T-helper 2 cell treated with Interferon-gamma antibody and Interleukin-4, amounts not matched to agents 5 μg/mL and 100 μg/mL, for 36 hours (primary cell): ENCODE results near the gene BUD31.
"Not testable (repeated sequence)": the region's sequence is repeated elsewhere in the genome, so short reads cannot be mapped to it uniquely, and the experiment has no call there.

Source experiments
- DNase-seq: peaks from one replicate; pipeline ENCODE4 v3.0.0; 2021; ENCODE audit warnings: low spot score
- H3K27ac Mint-ChIP-seq: one replicate; pipeline ENCODE4 v1.8.0; 2021; ENCODE audit warnings: mild to moderate bottlenecking, mixed read lengths
- H3K27me3 Mint-ChIP-seq: one replicate; pipeline ENCODE4 v1.8.0; 2021; ENCODE audit warnings: low read depth, mixed read lengths
- H3K36me3 Mint-ChIP-seq: one replicate; pipeline ENCODE4 v1.8.0; 2021; ENCODE audit warnings: low read depth, mixed read lengths
- H3K4me1 Mint-ChIP-seq: one replicate; pipeline ENCODE4 v1.8.0; 2021; ENCODE audit warnings: low read depth, mixed read lengths
- H3K4me3 Mint-ChIP-seq: one replicate; pipeline ENCODE4 v1.8.0; 2022; ENCODE audit warnings: mild to moderate bottlenecking, moderate library complexity, mixed read lengths
- H3K9me3 Mint-ChIP-seq: one replicate; pipeline ENCODE4 v1.8.0; 2021; ENCODE audit warnings: mixed read lengths

The BUD31 gene

DNA sequence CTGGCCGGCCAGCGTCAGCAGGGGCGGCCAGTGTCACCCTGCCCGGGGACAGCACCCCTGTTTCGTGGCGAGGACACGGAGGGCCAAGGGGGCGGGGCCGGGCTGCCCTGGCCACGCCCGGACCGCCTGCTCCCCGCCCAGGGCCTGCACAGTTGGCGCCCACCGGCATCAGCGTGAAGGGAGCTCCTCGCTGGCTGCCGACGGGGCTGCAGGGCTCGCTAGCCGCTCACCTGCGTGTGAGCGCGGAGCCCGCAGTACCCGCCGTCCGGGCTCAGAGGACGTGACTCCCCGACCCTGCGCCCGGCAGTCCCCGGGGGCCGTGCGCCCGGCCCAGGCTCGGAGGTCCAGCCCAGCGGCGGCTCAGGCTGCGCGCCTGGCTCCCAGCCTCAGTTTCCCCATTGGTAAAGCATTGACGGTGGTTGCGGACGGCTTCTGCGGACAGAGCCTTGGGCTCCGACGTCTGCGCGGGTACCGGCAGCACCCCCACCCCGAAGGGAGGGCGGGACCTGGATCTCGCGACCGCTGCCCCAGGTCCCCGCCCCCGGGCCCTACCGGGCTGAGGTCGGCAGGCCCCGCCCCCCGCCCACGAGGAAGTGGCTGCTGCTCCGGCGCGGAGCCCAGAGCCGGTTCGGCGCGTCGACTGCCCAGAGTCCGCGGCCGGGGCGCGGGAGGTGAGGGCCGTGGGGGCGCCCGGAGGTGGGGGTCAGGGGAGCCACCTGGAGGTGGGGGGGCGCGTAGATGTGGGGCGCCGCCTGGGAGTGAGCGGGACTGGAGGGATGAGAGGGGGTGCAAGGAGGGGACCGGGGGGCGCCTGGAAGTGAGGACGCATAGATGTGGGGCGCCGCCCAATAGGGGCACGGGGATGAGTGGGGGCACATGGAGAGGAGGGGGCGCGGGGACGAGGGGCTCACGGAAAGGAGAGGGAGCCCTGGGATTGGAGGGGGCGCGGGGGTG, 34.4 kb upstream of the BUD31 start, which contains the start of gene ARPC1B:
ARPC1B (plus strand) TSS at position 620 of the 954 bp plus-strand sequence. CDS start 10,985 bp downstream, outside the sequence.
- peak; percentile 81 for DNase-seq
- peak within 1 kb of the TSS; percentile 79 for H3K4me3 Mint-ChIP-seq
- no peaks in the 10 kb centered on the region for H3K9me3 Mint-ChIP-seq
- H3K27ac Mint-ChIP-seq = peak within 1 kb of the TSS; percentile 63
- peaks cover 21% of the 10 kb centered on the region for H3K36me3 Mint-ChIP-seq
- no peaks in the 10 kb centered on the region for H3K27me3 Mint-ChIP-seq
- peaks cover 19% of the 10 kb centered on the region for H3K4me1 Mint-ChIP-seq

DNA sequence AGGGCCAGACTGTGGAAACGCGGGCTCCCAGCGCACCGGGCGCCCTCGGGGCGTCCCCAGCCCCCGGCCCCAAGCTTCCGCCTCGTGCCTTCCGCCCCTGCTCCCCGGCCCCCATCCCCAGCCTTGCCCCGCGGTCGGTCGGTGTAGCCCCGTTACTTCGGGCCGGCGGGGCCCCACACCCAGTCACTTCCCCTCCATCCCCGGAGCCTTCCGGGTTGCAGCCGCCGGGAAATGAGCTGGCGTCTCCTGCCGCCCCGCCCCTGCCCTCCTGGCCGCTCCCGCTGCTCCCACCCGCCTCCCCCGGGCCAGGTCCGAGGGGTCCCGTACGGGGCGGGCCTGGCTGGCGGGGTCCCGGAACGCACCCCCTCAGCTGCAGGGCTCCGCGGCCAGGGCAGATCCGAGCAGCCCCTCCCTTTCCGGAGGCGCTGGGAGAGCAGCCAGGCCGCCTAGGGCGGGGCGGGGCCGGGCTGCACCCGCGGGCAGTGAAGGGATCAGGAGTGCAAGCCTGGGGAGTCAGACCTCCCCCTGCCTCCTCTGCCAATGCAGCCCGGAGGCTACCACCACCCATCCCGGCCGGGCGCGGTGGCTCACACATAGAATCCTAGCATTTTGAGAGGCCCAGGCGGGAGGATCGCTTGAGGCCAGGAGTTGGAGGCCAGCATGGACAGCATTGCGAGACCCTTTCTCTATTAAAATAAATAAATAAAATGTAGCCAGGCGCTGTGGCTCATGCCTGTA, 33.5 kb upstream of the BUD31 start:
- H3K27ac Mint-ChIP-seq = peak overlapping the region; percentile 60
- H3K9me3 Mint-ChIP-seq = no peaks in the 10 kb centered on the region
- peak; percentile 72 for DNase-seq
- H3K4me3 Mint-ChIP-seq = peak overlapping the region; percentile 79
- H3K27me3 Mint-ChIP-seq = no peaks in the 10 kb centered on the region
- H3K4me1 Mint-ChIP-seq = peaks cover 19% of the 10 kb centered on the region
- H3K36me3 Mint-ChIP-seq = peaks cover 26% of the 10 kb centered on the region

- Mint-ChIP-seq H3K9me3 (no peaks in the 10 kb centered on the region), H3K27me3 (no peaks in the 10 kb centered on the region), H3K4me1 (peaks cover 32% of the 10 kb centered on the region), H3K36me3 (peaks cover 43% of the 10 kb centered on the region), H3K27ac (peak overlapping the region; percentile 93), H3K4me3 (peak overlapping the region; percentile 89)
- peak; percentile 56 for DNase-seq
Observed at GRCh38 chr7:99379043-99379577, 29.7 kb upstream of the BUD31 start.

DNA sequence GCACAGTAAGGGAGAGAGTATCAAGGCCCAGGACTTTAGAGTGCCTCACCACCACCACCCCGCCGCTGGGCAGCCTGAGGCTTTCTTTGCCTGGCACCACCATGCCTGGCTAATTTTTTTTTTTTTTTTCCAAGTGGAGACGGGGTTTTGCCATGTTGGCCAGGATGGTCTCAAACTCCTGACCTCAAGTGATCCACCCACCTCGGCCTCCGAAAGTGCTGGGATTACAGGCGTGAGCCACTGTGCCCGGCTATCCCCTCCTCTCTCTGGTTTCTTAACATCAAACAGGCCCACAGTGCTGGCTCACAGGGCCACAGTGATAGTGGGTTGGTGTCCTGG, 29.1 kb upstream of the BUD31 start:
- not testable (repeated sequence) for H3K9me3 Mint-ChIP-seq, H3K27me3 Mint-ChIP-seq, DNase-seq
- H3K36me3 Mint-ChIP-seq = peaks cover 48% of the 10 kb centered on the region
- H3K27ac Mint-ChIP-seq = peak overlapping the region; percentile 93
- H3K4me1 Mint-ChIP-seq = peaks cover 32% of the 10 kb centered on the region
- H3K4me3 Mint-ChIP-seq = peak overlapping the region; percentile 89

DNA sequence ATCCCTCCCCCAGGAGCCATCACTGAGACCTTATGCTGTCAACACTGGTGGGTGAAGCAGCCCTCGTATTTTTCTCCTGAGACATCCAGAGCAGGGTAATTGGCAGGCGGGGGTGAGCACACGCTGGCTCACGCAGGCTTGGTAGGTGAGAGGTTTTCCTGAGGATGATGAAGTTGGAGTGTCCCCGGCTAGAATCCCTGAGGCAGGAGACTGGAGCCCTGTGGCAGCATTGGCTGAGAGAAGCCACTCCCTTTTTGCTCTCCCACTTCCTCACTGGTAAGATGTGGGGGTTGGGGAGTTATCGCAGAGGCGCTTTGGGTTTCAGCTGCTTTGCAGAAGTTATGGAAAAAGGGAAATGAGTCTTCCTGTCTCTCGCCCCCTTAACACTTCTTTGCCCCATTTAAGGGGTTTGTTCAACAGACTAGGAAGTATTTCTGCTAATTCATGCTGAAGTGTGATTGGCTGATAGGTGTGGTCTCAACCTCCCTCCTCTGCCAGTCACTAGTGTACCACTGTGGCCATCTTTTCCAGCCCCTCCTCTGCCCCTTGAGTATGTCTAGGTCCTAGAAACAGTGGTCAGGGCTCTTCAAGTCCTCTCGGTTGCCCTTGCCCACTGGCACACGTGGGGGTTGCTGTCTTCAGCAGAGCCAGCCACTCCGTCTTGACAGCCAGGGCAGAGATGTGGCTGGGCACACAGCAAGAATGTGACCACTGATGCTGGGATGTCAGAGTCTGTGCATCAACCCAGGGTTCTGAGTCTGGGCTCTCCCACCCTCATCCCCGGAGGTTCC, 28.5 kb upstream of the BUD31 start:
- peak overlapping the region; percentile 93 for H3K27ac Mint-ChIP-seq
- peaks cover 48% of the 10 kb centered on the region for H3K36me3 Mint-ChIP-seq
- peaks cover 32% of the 10 kb centered on the region for H3K4me1 Mint-ChIP-seq
- no peaks in the 10 kb centered on the region for H3K27me3 Mint-ChIP-seq
- peak; percentile 45 for DNase-seq
- H3K9me3 Mint-ChIP-seq = no peaks in the 10 kb centered on the region
- peak overlapping the region; percentile 89 for H3K4me3 Mint-ChIP-seq

DNA sequence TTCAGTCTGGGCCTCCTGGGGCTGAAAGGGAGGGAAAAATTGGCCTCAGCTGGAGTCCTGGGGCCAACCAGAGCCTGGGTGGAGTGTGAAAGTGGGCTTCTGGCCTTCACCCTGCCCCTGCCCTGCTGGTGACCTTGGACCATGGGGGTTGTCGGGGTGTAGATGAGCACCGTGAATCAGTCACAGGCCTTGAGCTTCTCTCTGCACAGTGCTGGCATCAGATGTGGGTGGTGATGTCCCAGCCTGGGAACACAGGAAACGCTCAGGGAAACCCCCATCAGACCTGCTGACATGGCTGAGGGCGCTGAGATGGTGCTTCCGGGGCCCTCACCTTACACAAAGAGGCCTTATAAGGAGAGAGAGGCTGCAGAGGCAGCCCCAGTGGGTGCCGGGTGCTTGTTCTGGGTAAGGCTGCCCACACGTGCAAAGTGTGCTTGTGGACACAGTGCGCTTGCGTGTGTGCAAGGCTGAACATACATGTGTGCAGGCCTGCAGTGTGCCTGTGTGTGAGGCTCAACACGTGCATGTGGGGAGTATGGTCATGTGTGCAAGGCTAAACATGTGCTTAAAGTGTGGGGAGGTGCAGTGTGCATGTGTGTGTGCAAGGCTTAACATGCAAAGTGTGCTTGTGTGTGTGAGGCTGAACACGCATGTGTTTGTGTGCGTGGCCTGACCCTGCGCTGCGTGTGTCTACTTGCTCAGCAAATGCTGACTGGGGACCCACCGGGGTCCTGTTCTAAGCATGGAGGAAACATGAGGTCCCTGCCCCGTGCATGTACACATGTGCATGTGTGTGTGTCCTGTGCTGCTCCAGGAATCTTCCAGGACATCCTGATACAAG, 27.7 kb upstream of the BUD31 start:
- peaks cover 51% of the 10 kb centered on the region for H3K36me3 Mint-ChIP-seq

DNA sequence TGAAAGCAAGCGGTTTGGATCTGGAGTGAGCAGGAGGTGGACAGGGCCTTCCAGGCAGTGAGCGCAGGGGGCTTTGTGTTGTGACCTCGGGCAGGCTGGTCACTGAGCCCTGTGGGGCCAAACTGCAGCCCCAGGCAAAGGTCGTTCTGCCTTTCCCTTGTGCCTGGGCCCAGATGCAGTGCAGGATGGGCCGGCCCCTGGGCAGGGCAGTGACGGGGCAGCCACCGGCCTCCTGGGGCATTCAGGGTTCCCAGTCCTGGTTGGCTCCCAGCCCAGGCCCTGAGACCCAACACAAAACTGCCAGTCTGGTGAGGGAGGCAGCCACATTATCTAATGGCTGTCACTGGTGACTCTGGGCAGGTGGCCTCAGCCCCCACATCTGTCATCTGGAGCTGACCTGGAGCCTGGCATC, 27.1 kb upstream of the BUD31 start:
- Mint-ChIP-seq H3K4me1 (peaks cover 30% of the 10 kb centered on the region), H3K9me3 (no peaks in the 10 kb centered on the region), H3K4me3 (peak overlapping the region; percentile 89), H3K27me3 (no peaks in the 10 kb centered on the region), H3K36me3 (peaks cover 52% of the 10 kb centered on the region), H3K27ac (peak overlapping the region; percentile 93)
- no peak for DNase-seq

More for the DNA sequence above, 27.7 kb upstream of the BUD31 start:
- Mint-ChIP-seq H3K27me3 (no peaks in the 10 kb centered on the region), H3K9me3 (no peaks in the 10 kb centered on the region), H3K27ac (peak overlapping the region; percentile 93), H3K4me1 (peaks cover 33% of the 10 kb centered on the region), H3K4me3 (peak overlapping the region; percentile 89)
- DNase-seq = peak; percentile 90

DNA sequence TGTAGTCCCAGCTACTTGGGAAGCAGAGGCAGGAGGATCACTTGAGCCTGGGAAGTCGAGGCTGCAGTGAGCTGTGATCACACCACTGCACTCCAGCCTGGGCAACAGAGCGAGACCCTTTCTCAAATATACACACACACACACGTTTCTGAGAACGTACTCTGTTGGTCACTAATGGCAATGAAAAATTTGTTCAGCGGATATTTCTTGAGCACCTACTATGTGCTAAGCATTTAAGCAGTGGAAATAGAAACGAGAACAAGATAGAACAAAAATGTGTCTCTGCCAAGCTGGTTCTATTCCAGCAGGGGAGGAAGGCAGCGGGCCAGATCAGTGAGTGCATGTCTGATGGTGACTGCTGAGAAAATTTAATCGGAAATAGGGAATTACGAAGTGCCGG, 25.6 kb upstream of the BUD31 start:
- Mint-ChIP-seq H3K9me3 (no peaks in the 10 kb centered on the region), H3K27me3 (no peaks in the 10 kb centered on the region), H3K27ac (peak overlapping the region; percentile 47), H3K36me3 (peaks cover 58% of the 10 kb centered on the region), H3K4me3 (no peak overlapping the region), H3K4me1 (peaks cover 29% of the 10 kb centered on the region)
- DNase-seq = no peak

- no peak overlapping the region for H3K4me3 Mint-ChIP-seq
- peak overlapping the region; percentile 52 for H3K27ac Mint-ChIP-seq
- DNase-seq = no peak
- no peaks in the 10 kb centered on the region for H3K9me3 Mint-ChIP-seq
- H3K27me3 Mint-ChIP-seq = no peaks in the 10 kb centered on the region
- H3K4me1 Mint-ChIP-seq = peaks cover 28% of the 10 kb centered on the region
- H3K36me3 Mint-ChIP-seq = peaks cover 61% of the 10 kb centered on the region
Observed at GRCh38 chr7:99383791-99384370, 24.9 kb upstream of the BUD31 start.

- Mint-ChIP-seq H3K27ac (peak overlapping the region; percentile 52), H3K9me3 (no peaks in the 10 kb centered on the region), H3K4me3 (no peak overlapping the region), H3K36me3 (peaks cover 61% of the 10 kb centered on the region), H3K27me3 (no peaks in the 10 kb centered on the region), H3K4me1 (peaks cover 22% of the 10 kb centered on the region)
- no peak for DNase-seq
Observed at GRCh38 chr7:99384523-99384922, 24.2 kb upstream of the BUD31 start.

- H3K36me3 Mint-ChIP-seq = peaks cover 57% of the 10 kb centered on the region
- DNase-seq = no peak
- H3K4me3 Mint-ChIP-seq = no peak overlapping the region
- peaks cover 18% of the 10 kb centered on the region for H3K4me1 Mint-ChIP-seq
- no peak overlapping the region for H3K27ac Mint-ChIP-seq
- no peaks in the 10 kb centered on the region for H3K27me3 Mint-ChIP-seq
- no peaks in the 10 kb centered on the region for H3K9me3 Mint-ChIP-seq
Observed at GRCh38 chr7:99385564-99385963, 23.2 kb upstream of the BUD31 start.

DNA sequence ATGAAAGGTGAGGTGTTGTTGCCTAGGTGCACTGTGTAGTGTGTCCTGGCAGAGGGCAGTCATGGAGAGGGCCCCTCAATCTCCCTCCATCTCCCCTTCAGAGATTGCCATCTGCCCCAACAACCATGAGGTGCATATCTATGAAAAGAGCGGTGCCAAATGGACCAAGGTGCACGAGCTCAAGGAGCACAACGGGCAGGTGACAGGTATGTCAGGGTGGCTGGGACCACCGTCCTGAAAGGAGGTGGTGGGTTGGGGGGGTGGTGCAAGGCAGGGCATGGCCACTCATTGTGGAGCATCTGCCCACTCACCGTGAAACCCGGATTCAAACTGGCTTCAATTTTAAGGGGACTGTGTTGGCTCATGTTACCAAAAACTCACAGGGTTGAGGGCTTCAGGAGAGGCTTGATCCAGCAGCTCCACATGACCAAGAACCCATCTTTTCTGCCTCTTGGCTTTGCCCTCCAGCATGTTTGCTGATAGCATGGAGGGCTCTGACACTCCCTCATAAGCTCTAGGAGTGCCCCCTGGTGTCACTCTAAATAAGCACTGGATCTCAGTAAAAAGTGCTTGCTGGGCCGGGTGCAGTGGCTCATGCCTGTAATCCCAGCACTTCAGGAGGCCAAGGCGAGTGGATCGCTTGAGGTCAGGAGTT, 22.1 kb upstream of the BUD31 start:
- Mint-ChIP-seq H3K27ac (no peak overlapping the region), H3K27me3 (no peaks in the 10 kb centered on the region), H3K9me3 (no peaks in the 10 kb centered on the region), H3K4me1 (peaks cover 10% of the 10 kb centered on the region), H3K4me3 (no peak overlapping the region), H3K36me3 (peaks cover 56% of the 10 kb centered on the region)
- no peak for DNase-seq
